ENCODE data around the gene IRAK2. TPM values are rescaled to one million over a fixed set of nuclear protein-coding genes. Genes with fewer than 3 reads are reported as not detected.

The IRAK2 gene, protein sequence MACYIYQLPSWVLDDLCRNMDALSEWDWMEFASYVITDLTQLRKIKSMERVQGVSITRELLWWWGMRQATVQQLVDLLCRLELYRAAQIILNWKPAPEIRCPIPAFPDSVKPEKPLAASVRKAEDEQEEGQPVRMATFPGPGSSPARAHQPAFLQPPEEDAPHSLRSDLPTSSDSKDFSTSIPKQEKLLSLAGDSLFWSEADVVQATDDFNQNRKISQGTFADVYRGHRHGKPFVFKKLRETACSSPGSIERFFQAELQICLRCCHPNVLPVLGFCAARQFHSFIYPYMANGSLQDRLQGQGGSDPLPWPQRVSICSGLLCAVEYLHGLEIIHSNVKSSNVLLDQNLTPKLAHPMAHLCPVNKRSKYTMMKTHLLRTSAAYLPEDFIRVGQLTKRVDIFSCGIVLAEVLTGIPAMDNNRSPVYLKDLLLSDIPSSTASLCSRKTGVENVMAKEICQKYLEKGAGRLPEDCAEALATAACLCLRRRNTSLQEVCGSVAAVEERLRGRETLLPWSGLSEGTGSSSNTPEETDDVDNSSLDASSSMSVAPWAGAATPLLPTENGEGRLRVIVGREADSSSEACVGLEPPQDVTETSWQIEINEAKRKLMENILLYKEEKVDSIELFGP
- total RNA-seq = 0.69 to 0.97 TPM (median 0.77 TPM) in 3 replicates

- H3K4me3 Mint-ChIP-seq = peak within 1 kb of the TSS; percentile 72
- peaks cover 3% of the 10 kb centered on the region for H3K36me3 Mint-ChIP-seq
- peak; percentile 84 for TF ChIP-seq CTCF (IDR thresholded peaks at IDR 0.05; ENCODE audit: unreplicated experiment)
- H3K4me1 Mint-ChIP-seq = peaks cover 5% of the 10 kb centered on the region
- H3K9me3 Mint-ChIP-seq = peaks cover 13% of the 10 kb centered on the region
- no peak within 1 kb of the TSS for H3K27ac Mint-ChIP-seq
- no peaks in the 10 kb centered on the region for H3K27me3 Mint-ChIP-seq (ENCODE audit: low read depth)
- peak; percentile 51 to 71 for DNase-seq (ENCODE audit: low spot score in 2 of 2, unreplicated experiment in 2 of 2)
Observed at GRCh38 chr3:10164546-10165393, at the start of gene IRAK2. Gene IRAK2 (plus strand): TSS chr3:10164919. CDS start chr3:10164955, 36 bp downstream.

DNA sequence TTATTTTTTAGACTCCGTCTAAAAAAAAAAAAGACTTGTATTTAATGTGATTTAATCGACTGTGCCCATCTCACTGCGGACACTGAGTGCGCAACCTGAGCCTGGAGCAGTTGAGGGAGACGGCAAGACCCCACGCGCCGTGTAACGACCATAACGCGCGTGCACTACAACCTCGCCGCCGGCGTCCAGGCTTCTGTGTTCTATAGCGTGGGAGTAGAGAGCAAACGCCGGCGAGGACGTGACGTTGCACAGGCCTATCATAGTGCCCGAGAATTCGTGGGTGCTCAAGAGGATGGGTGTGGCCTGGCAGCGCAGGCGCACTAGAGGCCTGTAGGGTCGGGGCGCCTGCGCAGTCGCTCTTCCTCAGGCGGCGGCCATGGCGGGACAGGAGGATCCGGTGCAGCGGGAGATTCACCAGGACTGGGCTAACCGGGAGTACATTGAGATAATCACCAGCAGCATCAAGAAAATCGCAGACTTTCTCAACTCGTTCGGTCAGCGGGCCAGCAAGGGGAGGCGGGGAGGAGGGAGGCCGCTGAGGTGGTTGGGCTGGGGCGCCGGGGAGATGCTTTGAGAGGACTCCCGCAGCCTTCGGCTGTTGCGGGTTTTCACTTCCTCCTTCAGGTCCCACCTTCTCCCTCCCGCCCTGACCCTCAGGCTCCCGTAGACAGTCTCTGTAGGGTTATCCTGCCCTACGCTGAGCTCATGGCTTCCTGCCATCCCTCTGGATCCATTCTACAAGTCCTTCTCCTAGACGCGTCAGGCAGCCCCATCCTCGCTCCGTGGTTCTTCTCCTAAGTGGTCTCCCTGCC lies 49.2 kb upstream of the IRAK2 start, which contains the start of gene BRK1:
TSS of gene BRK1 (plus strand) at position 350 of the 812 bp plus-strand sequence. CDS start at position 377, 27 bp downstream.
- TF ChIP-seq CTCF (IDR thresholded peaks at IDR 0.05; ENCODE audit: unreplicated experiment) = no peak
- Mint-ChIP-seq H3K4me1 (peaks cover 11% of the 10 kb centered on the region), H3K9me3 (no peaks in the 10 kb centered on the region), H3K27me3 (ENCODE audit: low read depth) (peaks cover 3% of the 10 kb centered on the region), H3K36me3 (peaks cover 4% of the 10 kb centered on the region), H3K27ac (peak within 1 kb of the TSS; percentile 94), H3K4me3 (peak within 1 kb of the TSS; percentile 94)
- DNase-seq (ENCODE audit: low spot score in 2 of 2, unreplicated experiment in 2 of 2) = peak; percentile 88

GRCh38 chr3:10116138-10116460 lies 48.6 kb upstream of the IRAK2 start:
- Mint-ChIP-seq H3K9me3 (no peaks in the 10 kb centered on the region), H3K4me1 (peaks cover 11% of the 10 kb centered on the region), H3K27ac (peak overlapping the region; percentile 92), H3K4me3 (peak overlapping the region; percentile 94), H3K36me3 (peaks cover 4% of the 10 kb centered on the region), H3K27me3 (ENCODE audit: low read depth) (no peaks in the 10 kb centered on the region)
- no peak for DNase-seq (ENCODE audit: low spot score in 2 of 2, unreplicated experiment in 2 of 2)
- no peak for TF ChIP-seq CTCF (IDR thresholded peaks at IDR 0.05; ENCODE audit: unreplicated experiment)

- peaks cover 4% of the 10 kb centered on the region for H3K36me3 Mint-ChIP-seq
- no peak for DNase-seq (ENCODE audit: low spot score in 2 of 2, unreplicated experiment in 2 of 2)
- peaks cover 11% of the 10 kb centered on the region for H3K4me1 Mint-ChIP-seq
- TF ChIP-seq CTCF (IDR thresholded peaks at IDR 0.05; ENCODE audit: unreplicated experiment) = no peak
- H3K27me3 Mint-ChIP-seq (ENCODE audit: low read depth) = no peaks in the 10 kb centered on the region
- peak overlapping the region; percentile 94 for H3K4me3 Mint-ChIP-seq
- H3K27ac Mint-ChIP-seq = no peak overlapping the region
- H3K9me3 Mint-ChIP-seq = no peaks in the 10 kb centered on the region
Observed at GRCh38 chr3:10116928-10117327, 47.8 kb upstream of the IRAK2 start.

- DNase-seq (ENCODE audit: low spot score in 2 of 2, unreplicated experiment in 2 of 2) = no peak
- no peak for TF ChIP-seq CTCF (IDR thresholded peaks at IDR 0.05; ENCODE audit: unreplicated experiment)
- peaks cover 11% of the 10 kb centered on the region for H3K36me3 Mint-ChIP-seq
- H3K27ac Mint-ChIP-seq = peak overlapping the region; percentile 6
- no peaks in the 10 kb centered on the region for H3K27me3 Mint-ChIP-seq (ENCODE audit: low read depth)
- H3K9me3 Mint-ChIP-seq = no peaks in the 10 kb centered on the region
- H3K4me3 Mint-ChIP-seq = no peak overlapping the region
- H3K4me1 Mint-ChIP-seq = peaks cover 11% of the 10 kb centered on the region
Observed at GRCh38 chr3:10119376-10119775, 45.3 kb upstream of the IRAK2 start.

Data from mesothelial cell of epicardium (in vitro differentiated cells).